ENCODE results near the gene ITGA2B. TPM values are rescaled to one million over a fixed set of nuclear protein-coding genes. Genes with fewer than 3 reads are reported as not detected.
A peak's percentile ranks its signal among the peaks of the same experiment; 100 is the strongest.

ITGA2B gene
- total RNA-seq, 1 donor from 2014 or later, result 1.2 TPM

DNA sequence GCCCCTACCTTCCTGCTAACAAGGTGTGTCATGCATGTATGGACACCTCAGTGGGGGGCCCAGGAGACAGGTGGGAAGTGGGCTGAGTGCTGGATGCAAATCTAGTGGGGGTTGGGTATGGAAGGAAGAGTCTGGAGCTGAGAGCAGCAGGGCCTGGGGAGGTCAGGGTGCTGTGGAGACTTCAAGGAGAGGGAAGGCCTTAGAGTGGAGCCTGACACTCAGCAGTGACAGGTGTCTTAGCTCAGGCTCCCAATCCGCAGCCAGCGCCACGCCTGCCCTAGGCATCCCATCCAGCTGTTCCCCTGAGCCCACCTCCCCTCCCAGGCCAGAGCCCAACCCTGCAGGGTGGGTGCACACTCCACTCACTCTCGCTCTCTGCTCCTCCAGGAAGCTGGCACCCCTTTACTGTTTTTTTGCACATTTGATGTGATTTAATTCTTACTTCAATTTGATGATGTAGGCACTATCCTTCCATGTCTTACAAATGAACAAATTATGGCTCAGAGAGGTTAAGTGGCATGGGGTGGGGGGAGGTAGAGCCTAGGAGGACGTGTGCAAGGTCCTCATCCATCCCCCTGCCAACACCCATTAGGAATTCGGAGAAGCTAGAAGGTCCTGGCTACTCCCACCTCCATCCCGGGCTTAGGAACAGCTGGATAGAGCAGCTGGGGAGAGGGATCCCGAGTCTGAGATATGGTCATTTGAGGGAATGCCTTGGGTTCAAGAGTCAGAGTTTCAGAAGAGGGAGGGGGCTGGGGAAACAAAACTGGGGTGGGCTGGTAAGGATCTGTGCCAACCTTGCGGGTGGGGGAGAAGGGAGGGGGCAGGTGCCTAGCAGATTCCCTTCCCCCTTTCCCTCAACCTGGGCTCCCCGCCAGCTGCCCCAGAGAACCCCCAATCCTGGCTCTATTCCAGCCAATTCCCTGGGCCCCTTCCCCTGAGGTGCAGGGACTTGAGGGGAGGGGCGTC lies 27.9 kb downstream of the ITGA2B start:
- DNase-seq (ENCODE audit: low spot score, unreplicated experiment), result no peak
- Mint-ChIP-seq H3K27me3 (peaks cover 18% of the 10 kb centered on the region), H3K27ac (no peak overlapping the region), H3K4me1 (ENCODE audit: low read depth) (peaks cover 15% of the 10 kb centered on the region), H3K4me3 (ENCODE audit: low read depth) (peak overlapping the region; percentile 58), H3K9me3 (ENCODE audit: low read depth) (no peaks in the 10 kb centered on the region), H3K36me3 (ENCODE audit: insufficient read depth) (no peaks in the 10 kb centered on the region)
- TF ChIP-seq, protein P1, sequence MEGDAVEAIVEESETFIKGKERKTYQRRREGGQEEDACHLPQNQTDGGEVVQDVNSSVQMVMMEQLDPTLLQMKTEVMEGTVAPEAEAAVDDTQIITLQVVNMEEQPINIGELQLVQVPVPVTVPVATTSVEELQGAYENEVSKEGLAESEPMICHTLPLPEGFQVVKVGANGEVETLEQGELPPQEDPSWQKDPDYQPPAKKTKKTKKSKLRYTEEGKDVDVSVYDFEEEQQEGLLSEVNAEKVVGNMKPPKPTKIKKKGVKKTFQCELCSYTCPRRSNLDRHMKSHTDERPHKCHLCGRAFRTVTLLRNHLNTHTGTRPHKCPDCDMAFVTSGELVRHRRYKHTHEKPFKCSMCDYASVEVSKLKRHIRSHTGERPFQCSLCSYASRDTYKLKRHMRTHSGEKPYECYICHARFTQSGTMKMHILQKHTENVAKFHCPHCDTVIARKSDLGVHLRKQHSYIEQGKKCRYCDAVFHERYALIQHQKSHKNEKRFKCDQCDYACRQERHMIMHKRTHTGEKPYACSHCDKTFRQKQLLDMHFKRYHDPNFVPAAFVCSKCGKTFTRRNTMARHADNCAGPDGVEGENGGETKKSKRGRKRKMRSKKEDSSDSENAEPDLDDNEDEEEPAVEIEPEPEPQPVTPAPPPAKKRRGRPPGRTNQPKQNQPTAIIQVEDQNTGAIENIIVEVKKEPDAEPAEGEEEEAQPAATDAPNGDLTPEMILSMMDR (IDR thresholded peaks at IDR 0.05; ENCODE audit: unreplicated experiment), result no peak

DNA sequence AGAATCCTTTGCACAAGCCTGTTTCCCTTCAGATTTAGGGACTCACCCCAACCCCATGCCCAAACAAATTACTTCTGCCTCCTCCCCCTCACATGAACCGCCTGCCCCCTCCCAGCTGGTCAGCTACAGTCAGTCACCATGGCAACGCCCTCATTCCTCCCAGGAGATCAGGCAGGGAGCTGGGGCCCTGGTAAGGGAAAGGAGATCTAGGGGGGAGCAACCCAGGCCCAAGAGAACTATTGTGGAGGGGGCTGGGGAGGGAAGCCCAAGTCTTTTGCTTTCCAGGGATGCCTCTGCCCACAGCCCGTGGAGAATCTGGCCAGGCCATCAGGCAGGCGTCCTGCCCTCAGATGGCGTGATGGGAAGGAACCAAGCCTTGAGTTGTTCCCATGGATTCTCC lies 28.6 kb downstream of the ITGA2B start:
- Mint-ChIP-seq H3K27me3 (peaks cover 11% of the 10 kb centered on the region), H3K4me3 (ENCODE audit: low read depth) (peak overlapping the region; percentile 41), H3K36me3 (ENCODE audit: insufficient read depth) (peaks cover 1% of the 10 kb centered on the region), H3K27ac (no peak overlapping the region), H3K4me1 (ENCODE audit: low read depth) (peaks cover 15% of the 10 kb centered on the region), H3K9me3 (ENCODE audit: low read depth) (no peaks in the 10 kb centered on the region)
- TF ChIP-seq, protein P1 (IDR thresholded peaks at IDR 0.05; ENCODE audit: unreplicated experiment), result no peak
- no peak for DNase-seq (ENCODE audit: low spot score, unreplicated experiment)

DNA sequence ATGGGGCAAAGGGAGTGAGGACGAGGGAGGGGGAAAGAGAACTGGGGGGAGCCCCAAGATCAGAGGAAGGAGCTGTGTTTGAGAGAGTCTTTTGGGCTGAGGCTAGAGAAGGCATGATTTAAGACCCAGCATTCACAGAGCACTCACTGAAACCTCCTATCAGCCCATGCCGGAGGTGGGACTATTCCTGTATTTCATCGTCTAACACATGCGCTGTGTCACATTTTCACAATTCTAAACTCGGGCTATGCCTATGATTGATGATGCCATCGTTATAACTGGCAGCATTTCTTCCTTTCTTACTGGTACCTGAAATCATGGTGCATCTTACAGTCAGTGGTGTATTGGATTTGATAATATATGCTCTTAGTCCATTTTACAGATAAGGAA lies 29.3 kb downstream of the ITGA2B start:
- DNase-seq (ENCODE audit: low spot score, unreplicated experiment), result no peak
- peaks cover 2% of the 10 kb centered on the region for H3K36me3 Mint-ChIP-seq (ENCODE audit: insufficient read depth)
- H3K9me3 Mint-ChIP-seq (ENCODE audit: low read depth), result no peaks in the 10 kb centered on the region
- TF ChIP-seq, protein P1 (IDR thresholded peaks at IDR 0.05; ENCODE audit: unreplicated experiment), result no peak
- no peak overlapping the region for H3K27ac Mint-ChIP-seq
- H3K4me3 Mint-ChIP-seq (ENCODE audit: low read depth), result no peak overlapping the region
- peaks cover 6% of the 10 kb centered on the region for H3K27me3 Mint-ChIP-seq
- peaks cover 15% of the 10 kb centered on the region for H3K4me1 Mint-ChIP-seq (ENCODE audit: low read depth)

DNA sequence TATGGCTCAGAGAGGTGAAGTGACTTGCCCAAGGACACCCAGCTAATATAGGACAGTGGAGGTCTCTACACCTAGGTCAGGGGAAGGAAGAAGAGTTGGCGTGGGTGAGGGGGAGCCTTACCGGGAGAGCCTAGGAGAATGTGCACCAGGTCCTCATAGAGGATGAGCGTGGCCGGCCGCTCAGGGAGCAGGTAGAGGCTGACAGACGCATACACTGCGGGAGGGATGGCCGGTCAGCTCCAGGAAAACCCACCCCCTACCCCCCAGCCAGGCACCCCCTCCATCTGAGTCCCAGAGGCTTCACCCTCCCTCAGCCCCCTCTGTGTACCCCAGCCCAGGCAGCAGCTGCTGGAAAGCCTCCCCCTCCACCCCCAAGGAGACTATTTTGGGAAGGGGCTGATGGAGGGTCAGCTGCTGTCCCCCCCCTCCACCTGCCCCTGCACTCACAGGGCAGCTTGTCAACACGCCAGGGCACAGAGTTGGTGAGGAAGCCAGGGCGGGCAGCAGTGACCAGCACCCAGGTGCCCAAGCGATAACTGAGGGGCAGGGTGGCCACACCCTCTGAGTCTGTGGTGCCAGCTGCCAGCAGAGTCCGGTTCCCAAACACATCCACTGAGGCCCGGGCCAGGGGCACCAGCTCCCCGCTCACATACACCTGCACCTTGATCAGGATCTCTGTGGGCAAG lies 29.8 kb downstream of the ITGA2B start:
- H3K4me3 Mint-ChIP-seq (ENCODE audit: low read depth), result no peak overlapping the region

DNA sequence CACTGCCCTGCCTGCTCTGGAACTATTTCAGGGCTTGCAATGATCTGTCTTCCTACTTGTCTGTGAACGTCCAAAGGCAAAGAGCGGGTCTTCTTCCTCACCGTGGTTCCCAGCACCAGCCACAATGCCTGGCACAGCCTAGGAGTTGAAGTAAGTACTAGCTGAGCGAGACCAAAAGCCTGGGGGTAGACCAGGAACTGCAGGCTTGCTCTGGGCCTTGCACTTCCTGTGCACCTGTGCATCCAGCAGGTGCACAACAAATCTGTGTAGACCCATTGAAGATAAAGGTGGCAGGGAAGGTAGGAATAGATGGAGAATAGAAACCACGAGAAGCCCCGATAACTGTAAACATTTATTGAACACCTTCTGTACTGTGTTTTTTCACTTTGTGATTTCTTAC lies 30.4 kb downstream of the ITGA2B start:
- Mint-ChIP-seq H3K4me1 (ENCODE audit: low read depth) (peaks cover 15% of the 10 kb centered on the region), H3K27ac (no peak overlapping the region), H3K36me3 (ENCODE audit: insufficient read depth) (peaks cover 4% of the 10 kb centered on the region), H3K27me3 (peaks cover 3% of the 10 kb centered on the region), H3K4me3 (ENCODE audit: low read depth) (no peak overlapping the region), H3K9me3 (ENCODE audit: low read depth) (no peaks in the 10 kb centered on the region)
- DNase-seq (ENCODE audit: low spot score, unreplicated experiment), result no peak
- TF ChIP-seq, protein P1 (IDR thresholded peaks at IDR 0.05; ENCODE audit: unreplicated experiment), result no peak

More for the DNA sequence above, 29.8 kb downstream of the ITGA2B start:
- Mint-ChIP-seq H3K9me3 (ENCODE audit: low read depth) (no peaks in the 10 kb centered on the region), H3K36me3 (ENCODE audit: insufficient read depth) (peaks cover 4% of the 10 kb centered on the region), H3K27ac (no peak overlapping the region), H3K27me3 (peaks cover 3% of the 10 kb centered on the region), H3K4me1 (ENCODE audit: low read depth) (peaks cover 15% of the 10 kb centered on the region)
- DNase-seq (ENCODE audit: low spot score, unreplicated experiment), result no peak
- TF ChIP-seq, protein P1 (IDR thresholded peaks at IDR 0.05; ENCODE audit: unreplicated experiment), result no peak

Data from progenitor cell of endocrine pancreas (in vitro differentiated cells).